SKM-1 treated with dmso at 0.1 percent for 144 hours (cell line): Measurements from ENCODE around the gene ZNF200.
A peak's percentile ranks its signal among the peaks of the same experiment; 100 is the strongest.
"Not testable (repeated sequence)": the region's sequence is repeated elsewhere in the genome, so short reads cannot be mapped to it uniquely, and the experiment has no call there.

Experiments used
- DNase-seq: peaks from one replicate; lab custom pipeline; 2025; ENCODE audit not compliant: unreplicated experiment; lab: John Stamatoyannopoulos, UW

Gene ZNF200, protein sequence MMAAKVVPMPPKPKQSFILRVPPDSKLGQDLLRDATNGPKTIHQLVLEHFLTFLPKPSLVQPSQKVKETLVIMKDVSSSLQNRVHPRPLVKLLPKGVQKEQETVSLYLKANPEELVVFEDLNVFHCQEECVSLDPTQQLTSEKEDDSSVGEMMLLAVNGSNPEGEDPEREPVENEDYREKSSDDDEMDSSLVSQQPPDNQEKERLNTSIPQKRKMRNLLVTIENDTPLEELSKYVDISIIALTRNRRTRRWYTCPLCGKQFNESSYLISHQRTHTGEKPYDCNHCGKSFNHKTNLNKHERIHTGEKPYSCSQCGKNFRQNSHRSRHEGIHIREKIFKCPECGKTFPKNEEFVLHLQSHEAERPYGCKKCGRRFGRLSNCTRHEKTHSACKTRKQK

GRCh38 chr16:3234857-3235561, at the start of gene ZNF200:
Gene ZNF200 (minus strand): TSS chr16:3235158. CDS start chr16:3233755, 1,403 bp downstream.
- peak; percentile 92 for DNase-seq

DNA sequence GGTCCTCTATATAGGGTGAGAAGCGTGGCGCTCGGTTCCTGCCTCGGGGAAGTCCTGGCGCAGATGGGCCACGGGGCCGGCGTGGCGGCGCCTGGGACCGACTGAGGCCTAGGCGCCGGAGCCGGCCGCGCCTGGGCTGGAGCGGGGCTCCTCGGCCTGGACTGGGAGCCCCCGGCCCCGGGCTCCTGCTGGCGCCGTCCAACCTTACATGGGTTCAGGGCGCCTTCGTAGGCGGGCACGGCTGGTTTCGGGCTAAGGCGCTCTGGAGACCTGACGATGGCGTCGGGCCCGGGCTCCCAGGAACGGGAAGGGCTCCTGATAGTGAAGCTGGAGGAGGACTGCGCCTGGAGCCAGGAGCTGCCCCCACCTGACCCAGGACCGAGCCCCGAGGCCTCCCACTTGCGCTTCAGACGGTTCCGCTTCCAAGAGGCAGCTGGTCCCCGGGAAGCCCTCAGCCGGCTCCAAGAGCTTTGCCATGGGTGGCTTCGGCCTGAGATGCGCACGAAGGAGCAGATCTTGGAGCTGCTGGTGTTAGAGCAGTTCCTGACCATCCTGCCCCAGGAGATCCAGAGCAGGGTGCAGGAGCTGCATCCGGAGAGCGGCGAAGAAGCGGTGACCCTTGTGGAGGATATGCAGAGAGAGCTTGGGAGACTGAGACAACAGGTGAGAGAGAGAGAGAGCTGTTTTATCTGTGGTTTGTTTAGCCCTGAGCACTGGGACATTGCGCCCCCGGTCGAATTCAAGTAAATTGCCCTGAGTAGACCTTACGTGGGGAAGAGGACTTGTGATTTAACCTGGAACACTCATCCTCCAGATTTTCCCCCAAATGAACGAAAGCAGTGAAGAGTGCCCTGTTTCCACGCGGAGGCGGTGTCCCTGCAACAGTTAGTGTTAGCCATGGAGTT, 48.8 kb upstream of the ZNF200 start:
- no peak for DNase-seq

GRCh38 chr16:3282730-3283542, 48.0 kb upstream of the ZNF200 start, which contains the start of gene ZNF263:
Gene ZNF263 (plus strand): TSS chr16:3283491. CDS start chr16:3283819, 328 bp downstream.
- peak; percentile 98 for DNase-seq

DNA sequence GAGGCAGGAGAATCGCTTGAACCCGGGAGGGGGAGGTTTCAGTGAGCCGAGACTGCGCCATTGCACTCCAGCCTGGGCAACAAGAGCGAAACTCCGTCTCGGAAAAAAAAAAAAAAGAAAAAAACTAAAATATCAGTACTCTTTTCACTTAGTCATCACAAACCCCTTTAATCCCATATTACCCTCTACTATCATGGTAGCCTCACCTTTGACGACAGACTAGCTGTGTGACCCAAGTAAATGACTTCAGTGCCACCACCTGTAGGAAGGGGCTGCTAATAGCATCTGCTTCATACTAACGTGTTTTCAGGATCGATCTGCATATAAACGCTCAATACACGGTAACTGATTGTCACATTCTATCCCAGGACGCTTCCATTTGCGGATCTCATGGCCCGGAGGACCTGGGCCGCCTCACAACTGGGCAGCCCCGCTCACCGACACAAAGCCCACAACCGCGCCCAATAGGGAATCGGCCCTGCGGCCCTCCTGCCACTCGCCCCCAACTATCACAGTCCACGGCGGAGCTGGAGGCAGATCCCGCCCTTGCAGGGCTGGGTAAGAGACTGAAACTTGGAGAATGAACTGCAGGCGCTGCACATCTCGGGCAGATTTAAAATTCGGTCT, 47.3 kb upstream of the ZNF200 start:
- DNase-seq, result peak; percentile 66

GRCh38 chr16:3281222-3281820, 46.4 kb upstream of the ZNF200 start:
- peak; percentile 70 for DNase-seq

DNA sequence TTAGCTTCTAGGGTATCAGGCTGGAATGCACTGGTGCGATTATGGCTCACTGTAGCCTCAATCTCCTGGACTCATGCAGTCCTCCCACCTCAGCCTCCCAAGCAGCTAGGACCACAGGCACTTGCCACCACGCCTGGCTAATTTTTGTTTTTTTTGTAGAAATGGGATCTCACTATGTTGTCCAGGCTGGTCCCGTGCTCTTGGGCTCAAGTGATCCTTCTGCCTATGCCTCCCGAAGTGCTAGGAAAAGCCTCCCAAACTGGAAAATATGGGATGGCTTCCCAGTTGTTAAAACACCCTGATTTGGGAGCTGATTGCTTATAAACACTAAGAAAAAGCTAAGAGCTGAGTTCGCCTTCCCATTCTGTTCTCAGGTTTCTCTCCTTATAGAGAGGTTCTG, 41.7 kb upstream of the ZNF200 start:
- DNase-seq, result no peak

GRCh38 chr16:3274947-3275346, 40.0 kb upstream of the ZNF200 start:
- no peak for DNase-seq

- DNase-seq, result no peak
These were observed 39.5 kb upstream of the ZNF200 start for GRCh38 chr16:3274490-3274889.

- DNase-seq, result not testable (repeated sequence)
These were observed 36.3 kb upstream of the ZNF200 start for GRCh38 chr16:3271281-3271680.

GRCh38 chr16:3270718-3271117, 35.8 kb upstream of the ZNF200 start:
- DNase-seq, result not testable (repeated sequence)

DNA sequence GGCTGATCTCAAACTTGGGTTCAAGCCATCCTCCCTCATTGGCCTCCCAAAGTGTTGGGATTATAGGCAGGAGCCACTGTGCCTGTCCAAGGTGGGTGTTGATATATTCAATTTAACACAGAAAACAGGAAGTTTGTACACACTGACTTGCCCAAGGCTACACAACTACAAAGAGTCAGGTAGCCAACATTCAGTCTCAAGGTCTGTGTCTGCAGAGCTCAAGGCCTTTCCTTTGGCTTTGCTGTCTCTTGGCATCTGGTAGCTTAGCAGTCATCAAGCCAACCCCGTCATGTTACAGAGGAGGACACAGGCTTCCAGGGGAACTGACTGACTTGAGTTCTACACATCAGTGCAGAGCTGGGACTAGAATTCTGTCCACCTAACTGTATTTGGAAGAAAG, 33.3 kb upstream of the ZNF200 start:
- DNase-seq, result no peak

- DNase-seq, result peak; percentile 47
These were observed 32.0 kb upstream of the ZNF200 start for GRCh38 chr16:3266873-3267537.

DNA sequence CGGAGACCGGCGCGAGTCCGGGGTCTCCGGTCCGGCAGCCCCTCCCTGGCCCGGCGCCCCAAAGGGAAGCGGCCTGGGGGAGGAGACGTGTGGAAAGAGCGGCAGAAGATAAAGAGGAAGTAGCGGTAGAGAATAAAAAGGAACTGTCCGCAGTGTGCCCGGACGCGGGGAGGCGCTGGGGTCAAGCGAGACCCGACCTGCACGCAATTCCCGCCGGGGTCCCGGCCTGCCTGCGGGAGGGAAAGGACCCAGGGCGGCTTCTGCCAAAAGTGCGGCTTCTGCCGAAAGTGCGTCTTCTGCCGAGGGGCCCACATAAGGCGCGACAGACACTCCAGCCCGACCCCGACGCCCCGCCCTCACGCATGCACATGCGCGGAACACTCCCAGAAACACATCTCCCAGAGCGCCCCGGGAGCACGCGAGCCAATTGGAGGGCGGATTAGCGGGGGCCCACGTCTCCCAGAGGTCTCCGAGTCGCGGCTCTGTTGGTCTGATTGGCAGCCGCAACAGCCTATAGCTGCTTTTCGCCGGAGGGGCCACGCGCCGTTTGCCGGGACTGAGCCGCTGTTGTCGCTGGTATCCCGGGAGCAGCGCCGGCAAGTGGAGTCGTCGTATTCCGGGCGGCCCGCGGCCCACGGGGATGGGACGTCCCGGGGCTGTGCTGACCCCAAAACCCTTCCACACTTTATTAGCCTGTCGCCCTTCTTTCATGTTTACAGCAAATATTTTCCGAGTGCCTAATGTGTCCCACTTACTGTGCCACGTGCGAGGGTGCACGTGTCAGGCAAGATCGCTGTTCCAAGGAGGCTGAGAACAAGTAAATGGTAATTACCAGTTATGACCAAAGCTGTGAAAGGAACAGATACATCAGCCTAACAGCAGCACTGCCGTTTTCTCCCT, 29.4 kb upstream of the ZNF200 start:
- DNase-seq, result peak; percentile 97

DNA sequence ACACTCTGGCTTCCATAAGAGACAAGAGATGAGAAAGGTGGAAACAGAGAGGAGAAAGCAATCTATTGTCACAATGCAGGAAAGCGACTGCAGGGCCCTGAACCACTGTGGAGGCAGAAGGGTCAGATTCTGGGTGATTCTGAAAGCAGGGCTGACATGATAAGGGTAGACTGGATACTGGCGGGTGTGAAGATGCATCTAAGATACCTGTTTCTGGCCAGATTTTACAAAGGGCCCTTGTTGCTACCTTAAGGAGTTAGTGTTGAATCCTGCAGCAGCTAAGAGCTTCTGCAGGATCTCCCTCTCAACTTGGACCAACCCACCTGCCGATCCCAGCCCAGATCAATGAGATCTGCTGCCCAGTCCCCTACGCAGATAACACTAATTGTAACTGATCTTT, 27.6 kb upstream of the ZNF200 start:
- no peak for DNase-seq

- DNase-seq, result peak; percentile 46
These were observed 24.9 kb upstream of the ZNF200 start for GRCh38 chr16:3259836-3260235.

GRCh38 chr16:3256866-3257465, 22.0 kb upstream of the ZNF200 start:
- DNase-seq, result no peak

DNA sequence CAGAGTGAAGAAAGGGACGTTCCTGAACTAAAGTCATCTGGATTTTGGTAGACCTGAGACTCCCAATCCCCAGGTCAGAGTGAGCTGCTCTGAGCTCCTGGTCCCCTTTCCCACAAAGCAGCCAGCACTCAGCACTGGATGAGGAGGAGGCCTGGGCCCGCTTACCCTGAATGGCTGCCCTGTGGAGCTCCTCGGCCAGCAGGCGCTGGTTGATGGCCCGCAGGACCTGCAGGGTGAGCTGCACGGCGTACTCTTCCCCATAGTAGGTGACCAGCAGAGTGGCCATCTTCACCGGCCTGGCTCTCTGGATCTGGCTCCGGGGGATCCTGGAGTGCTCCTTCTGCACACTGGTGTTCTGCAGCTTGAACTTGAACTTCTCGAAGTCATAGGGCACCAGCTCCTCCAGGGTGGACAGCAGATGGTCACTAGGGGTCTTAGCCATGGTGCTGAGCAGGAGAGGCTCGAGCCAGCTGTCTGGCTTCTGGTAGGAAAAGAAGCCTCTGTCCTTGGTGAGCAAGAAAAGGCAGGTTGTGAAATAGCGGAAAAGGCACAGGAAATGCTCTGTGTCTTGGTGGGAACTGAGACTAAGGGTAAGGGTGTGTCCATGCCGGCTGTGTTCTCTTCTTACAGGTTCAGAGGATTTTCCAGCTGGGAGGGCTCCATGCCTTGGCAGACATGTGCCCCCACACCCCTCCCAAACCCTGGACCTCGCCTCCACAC, 21.3 kb upstream of the ZNF200 start, which contains the start of gene MEFV:
Gene MEFV (minus strand): TSS at position 488 of the 720 bp plus-strand sequence. CDS start 46 bp downstream, at position 442.
- peak; percentile 77 for DNase-seq
